Keratinocyte (primary cell): ENCODE measurements around the gene B3GALT2. TPM values are rescaled to one million over a fixed set of nuclear protein-coding genes. Genes with fewer than 3 reads are reported as not detected.

Experiments used
- DNase-seq: peaks from one replicate; pipeline ENCODE4 v3.0.0-alpha.2; 2011; ENCODE audit warnings: low read depth, missing footprints, low spot score
- FAIRE-seq: peaks from 2 replicates; lab custom pipeline; 2011; peaks lifted over from hg19 to GRCh38; lab: Jason Lieb, UNC
- H2AFZ ChIP-seq: 2 replicates; pipeline ENCODE4 v1.6.0; 2012; ENCODE audit warnings: low read length, control low read depth, inconsistent platforms; ENCODE audit not compliant: control insufficient read depth
- H3K27ac ChIP-seq: 2 replicates; pipeline ENCODE4 v1.5.1; 2011; ENCODE audit warnings: low read length; ENCODE audit not compliant: control insufficient read depth, insufficient read depth
- H3K27me3 ChIP-seq: 3 replicates; pipeline ENCODE4 v1.6.0; 2011; ENCODE audit warnings: low read length; ENCODE audit not compliant: control insufficient read depth, insufficient read depth; ENCODE audit errors: extremely low read depth
- H3K36me3 ChIP-seq, 2 experiments: 2 replicates in 1 of 2; 3 replicates in 1 of 2; pipeline ENCODE4 v1.5.1; 2011; ENCODE audit warnings: low read length in 2 of 2, mild to moderate bottlenecking in 1 of 2; ENCODE audit not compliant: control insufficient read depth in 2 of 2, insufficient read depth in 2 of 2; ENCODE audit errors: extremely low read depth in 1 of 2
- H3K4me1 ChIP-seq: 3 replicates; pipeline ENCODE4 v1.5.1; 2011; ENCODE audit warnings: low read length; ENCODE audit not compliant: control insufficient read depth, insufficient read depth; ENCODE audit errors: extremely low read depth
- H3K4me2 ChIP-seq: 3 replicates; pipeline ENCODE4 v1.6.0; 2011; ENCODE audit warnings: low read depth, low read length; ENCODE audit not compliant: control insufficient read depth, insufficient read depth; ENCODE audit errors: extremely low read depth
- H3K4me3 ChIP-seq, 3 experiments: fragments of 200-600 bp in 1 of 3; sonication (generic) in 1 of 3; 2 replicates in 2 of 3; 3 replicates in 1 of 3; pipeline ENCODE4 v1.5.1; 2011 to 2016; ENCODE audit warnings: low read length in 3 of 3, mild to moderate bottlenecking in 3 of 3, control low read depth in 2 of 3, inconsistent platforms in 1 of 3, low read depth in 1 of 3, mixed read lengths in 1 of 3, mixed run types in 1 of 3, moderate library complexity in 1 of 3; ENCODE audit not compliant: control insufficient read depth in 2 of 3, insufficient read depth in 2 of 3; ENCODE audit errors: extremely low read depth in 1 of 3
- H3K79me2 ChIP-seq: 2 replicates; pipeline ENCODE4 v1.6.0; 2012; ENCODE audit warnings: low read length; ENCODE audit not compliant: control insufficient read depth, insufficient read depth
- H3K9ac ChIP-seq: 3 replicates; pipeline ENCODE4 v1.6.0; 2011; ENCODE audit warnings: low read length; ENCODE audit not compliant: control insufficient read depth, insufficient read depth; ENCODE audit errors: extremely low read depth
- H3K9me1 ChIP-seq: 3 replicates; pipeline ENCODE4 v1.6.0; 2011; ENCODE audit warnings: low read length; ENCODE audit not compliant: control insufficient read depth, insufficient read depth; ENCODE audit errors: extremely low read depth
- H3K9me3 ChIP-seq: 2 replicates; pipeline ENCODE4 v1.5.1; 2012; ENCODE audit warnings: low read depth, low read length; ENCODE audit not compliant: control insufficient read depth
- H4K20me1 ChIP-seq: 3 replicates; pipeline ENCODE4 v1.6.0; 2011; ENCODE audit warnings: low read length; ENCODE audit not compliant: control insufficient read depth, insufficient read depth; ENCODE audit errors: extremely low read depth
- EZH2 ChIP-seq: IDR thresholded peaks from one replicate; pipeline ENCODE4 v1.6.1; 2012; ENCODE audit warnings: inconsistent platforms, mild to moderate bottlenecking, low read length, moderate library complexity
- dilution Hi-C: fragments of 300-500 bp; cut with MboI; formaldehyde crosslinking; loops from one replicate; pipeline ENCODE4 v1.7.0; 2020; ENCODE audit warnings: low sequenced_read_pairs; ENCODE audit not compliant: extremely low pct_ligation_motif_present
- polyA plus RNA-seq, 5 experiments: library from polyadenylated mRNA; depleted of rRNA in 3 of 5; stranded (reverse) in 3 of 5; stranded (forward) in 1 of 5; unstranded in 1 of 5; fragments of >200 nt; gene quantifications; 1 replicate in 1 of 5; 2 replicates in 3 of 5; 3 replicates in 1 of 5; pipeline versions ENCODE4 v1.2.1 to v1.2.3, GENCODE V29; 2011 to 2012; ENCODE audit warnings: missing spikeins in 2 of 5, low read depth in 1 of 5, low replicate concordance in 1 of 5
- TF ChIP-seq, protein P1 (sequence below), 3 experiments: IDR thresholded peaks in 1 of 3; conservative IDR thresholded peaks in 1 of 3; optimal IDR thresholded peaks in 1 of 3; 2 replicates in 2 of 3; 3 replicates in 1 of 3; pipeline versions ENCODE3 to v1.5.1; 2011; ENCODE audit warnings: low read length in 3 of 3, mild to moderate bottlenecking in 3 of 3, moderate library complexity in 2 of 3, control low read depth in 1 of 3, inconsistent platforms in 1 of 3; ENCODE audit not compliant: insufficient read depth in 2 of 3; ENCODE audit errors: extremely low read depth in 1 of 3

The B3GALT2 gene
- polyA plus RNA-seq, 1 donor (not counting 4 experiments of a cell fraction or from before 2014, with no cell fraction given): not detected

DNA sequence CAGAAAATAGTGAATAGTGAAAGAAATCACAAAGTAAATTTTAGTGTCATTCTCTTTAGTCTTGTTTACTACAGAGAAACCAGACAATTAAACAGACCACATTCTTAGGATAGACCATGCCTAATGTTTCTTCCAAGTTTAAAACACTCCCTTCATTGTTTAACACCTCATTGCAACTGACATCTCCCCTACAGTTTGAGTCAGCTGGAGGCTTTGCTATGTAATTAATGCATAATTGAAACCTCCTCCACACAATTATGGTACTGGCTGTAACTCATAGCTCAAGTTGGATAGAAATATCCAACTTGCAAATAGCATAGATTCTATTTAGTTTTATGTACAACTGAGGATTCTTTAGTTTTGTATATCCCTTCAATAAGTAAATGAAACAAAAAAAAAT is 35.2 kb upstream of the B3GALT2 start:
- Histone ChIP-seq H3K79me2 (peaks cover 7% of the 10 kb centered on the region), H3K4me3 (no peak overlapping the region), H3K9ac (no peak overlapping the region), H2AFZ (no peak overlapping the region), H3K4me2 (no peak overlapping the region), H3K27me3 (no peaks in the 10 kb centered on the region), H3K27ac (no peak overlapping the region), H4K20me1 (no peaks in the 10 kb centered on the region), H3K9me3 (no peaks in the 10 kb centered on the region), H3K9me1 (no peaks in the 10 kb centered on the region), H3K36me3 (peaks cover 2 to 4% of the 10 kb centered on the region in 2 experiments), H3K4me1 (no peaks in the 10 kb centered on the region)
- dilution Hi-C loops: no loop called here
- DNase-seq: no peak
- no peak for FAIRE-seq
- TF ChIP-seq EZH2: no peak
- TF ChIP-seq, protein P1, sequence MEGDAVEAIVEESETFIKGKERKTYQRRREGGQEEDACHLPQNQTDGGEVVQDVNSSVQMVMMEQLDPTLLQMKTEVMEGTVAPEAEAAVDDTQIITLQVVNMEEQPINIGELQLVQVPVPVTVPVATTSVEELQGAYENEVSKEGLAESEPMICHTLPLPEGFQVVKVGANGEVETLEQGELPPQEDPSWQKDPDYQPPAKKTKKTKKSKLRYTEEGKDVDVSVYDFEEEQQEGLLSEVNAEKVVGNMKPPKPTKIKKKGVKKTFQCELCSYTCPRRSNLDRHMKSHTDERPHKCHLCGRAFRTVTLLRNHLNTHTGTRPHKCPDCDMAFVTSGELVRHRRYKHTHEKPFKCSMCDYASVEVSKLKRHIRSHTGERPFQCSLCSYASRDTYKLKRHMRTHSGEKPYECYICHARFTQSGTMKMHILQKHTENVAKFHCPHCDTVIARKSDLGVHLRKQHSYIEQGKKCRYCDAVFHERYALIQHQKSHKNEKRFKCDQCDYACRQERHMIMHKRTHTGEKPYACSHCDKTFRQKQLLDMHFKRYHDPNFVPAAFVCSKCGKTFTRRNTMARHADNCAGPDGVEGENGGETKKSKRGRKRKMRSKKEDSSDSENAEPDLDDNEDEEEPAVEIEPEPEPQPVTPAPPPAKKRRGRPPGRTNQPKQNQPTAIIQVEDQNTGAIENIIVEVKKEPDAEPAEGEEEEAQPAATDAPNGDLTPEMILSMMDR (optimal IDR thresholded peaks at IDR 0.05 in 1 of 3, IDR thresholded peaks at IDR 0.05 in 1 of 3, conservative IDR thresholded peaks at IDR 0.05 in 1 of 3; ENCODE audit: extremely low read depth in 1 of 3, insufficient read depth in 2 of 3, low read length in 3 of 3): no peak

DNA sequence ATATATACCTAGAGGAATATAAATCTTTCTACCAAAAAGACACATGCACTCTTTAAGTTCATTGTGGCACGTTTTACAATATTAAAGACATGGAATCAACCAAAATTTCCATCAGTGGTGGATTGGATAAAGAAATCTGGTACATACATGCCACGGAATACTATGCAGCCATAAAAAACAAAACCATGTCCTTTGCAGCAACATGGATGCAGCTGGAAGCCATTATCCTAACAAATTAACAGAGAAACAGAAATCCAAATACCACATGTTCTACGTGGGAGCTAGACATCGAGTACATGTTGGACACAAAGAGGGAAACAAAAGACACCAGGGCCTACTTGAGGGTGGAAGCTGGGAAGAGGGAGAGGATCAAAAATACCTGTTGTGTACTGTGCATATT is 33.0 kb upstream of the B3GALT2 start:
- H4K20me1 ChIP-seq: no peaks in the 10 kb centered on the region
- no peaks in the 10 kb centered on the region for H3K79me2 ChIP-seq
- no peak for DNase-seq
- no peak overlapping the region for H3K4me2 ChIP-seq
- H2AFZ ChIP-seq: no peak overlapping the region
- FAIRE-seq: no peak
- TF ChIP-seq, protein P1 (optimal IDR thresholded peaks at IDR 0.05 in 1 of 3, IDR thresholded peaks at IDR 0.05 in 1 of 3, conservative IDR thresholded peaks at IDR 0.05 in 1 of 3; ENCODE audit: extremely low read depth in 1 of 3, insufficient read depth in 2 of 3, low read length in 3 of 3): no peak
- TF ChIP-seq EZH2: no peak
- no peaks in the 10 kb centered on the region for H3K9me1 ChIP-seq
- dilution Hi-C loops: no loop called here
- H3K27ac ChIP-seq: no peak overlapping the region
- H3K9me3 ChIP-seq: no peaks in the 10 kb centered on the region
- H3K4me3 ChIP-seq: no peak overlapping the region
- H3K36me3 ChIP-seq: peaks cover 2 to 4% of the 10 kb centered on the region in 2 experiments
- H3K27me3 ChIP-seq: no peaks in the 10 kb centered on the region
- H3K4me1 ChIP-seq: no peaks in the 10 kb centered on the region
- no peak overlapping the region for H3K9ac ChIP-seq
